Limb (tissue), 2 donors: Measurements from ENCODE around the gene PES1.
A peak's percentile ranks its signal among the peaks of the same experiment; 100 is the strongest.
"Not testable (repeated sequence)": the region's sequence is repeated elsewhere in the genome, so short reads cannot be mapped to it uniquely, and the experiment has no call there.

Experiments
- DNase-seq, 2 donors: peaks; one replicate each; pipeline ENCODE4 v3.0.0-alpha.2; 2016; ENCODE audit errors: extremely low spot score in 2 of 2

Gene PES1

DNA sequence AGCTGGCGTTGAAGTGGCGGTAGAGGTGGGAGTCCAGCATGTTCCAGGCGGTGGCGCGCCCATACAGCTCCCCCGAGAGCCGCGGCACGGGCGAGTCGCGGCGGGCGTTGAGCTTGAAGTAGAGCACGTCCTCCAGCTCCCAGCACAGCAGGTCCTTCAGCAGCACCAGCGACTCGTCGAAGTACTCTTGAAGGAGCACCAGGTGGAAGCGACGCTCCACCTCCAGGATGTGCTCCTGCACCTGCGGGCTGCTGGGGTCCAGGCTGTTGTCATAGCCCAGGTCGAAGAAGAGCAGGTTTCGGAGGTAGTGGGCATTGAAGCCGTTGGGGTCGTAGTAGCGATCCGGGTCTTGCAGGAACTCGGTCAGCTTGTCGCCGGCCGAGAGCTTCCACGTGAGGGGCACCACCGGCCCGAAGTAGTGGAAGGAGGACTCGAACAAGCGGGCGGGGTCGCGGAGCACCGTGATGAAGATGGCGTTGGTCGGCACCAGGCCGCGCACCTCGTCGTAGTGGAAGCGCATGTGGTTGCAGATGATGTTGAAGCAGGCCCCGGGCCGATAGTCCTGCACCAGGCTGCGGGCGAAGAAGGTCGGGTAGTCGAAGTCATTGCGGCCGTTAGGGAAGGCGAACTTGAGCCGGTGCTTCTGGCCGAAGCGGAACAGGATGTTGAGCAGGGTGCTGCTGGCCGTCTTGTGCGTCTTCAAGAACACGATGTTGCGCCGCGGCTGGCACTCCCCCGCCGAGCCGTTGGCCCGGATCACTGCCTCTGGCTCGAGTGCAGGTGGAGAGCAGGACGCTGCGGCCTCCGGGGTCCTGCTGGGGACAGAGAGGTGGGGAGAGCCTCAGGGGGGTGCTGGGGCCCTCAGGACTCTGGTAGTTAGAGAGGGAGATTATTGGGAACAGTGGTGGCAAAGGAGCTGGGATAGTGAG is 36.2 kb downstream of the PES1 start:
- no peak for DNase-seq

DNA sequence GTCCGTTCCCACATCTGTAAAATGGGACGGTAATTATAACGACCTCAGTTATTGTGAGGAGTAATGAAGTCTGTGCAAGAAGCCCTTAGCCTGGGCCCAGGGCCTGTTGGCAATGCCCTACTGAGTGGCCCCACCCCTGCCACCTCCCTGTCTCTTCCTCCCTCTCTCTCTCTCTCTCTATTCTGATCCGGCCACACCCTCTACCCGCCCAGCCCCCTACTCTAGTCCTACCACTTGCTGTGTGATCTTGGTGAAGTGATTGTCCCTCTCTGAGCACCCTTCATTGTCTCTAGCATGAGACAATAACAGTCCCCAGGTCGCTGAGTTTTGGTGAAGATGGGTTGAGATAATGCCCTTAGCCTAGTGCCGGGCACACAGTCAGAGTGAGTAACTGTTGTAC is 37.7 kb downstream of the PES1 start:
- no peak for DNase-seq

DNA sequence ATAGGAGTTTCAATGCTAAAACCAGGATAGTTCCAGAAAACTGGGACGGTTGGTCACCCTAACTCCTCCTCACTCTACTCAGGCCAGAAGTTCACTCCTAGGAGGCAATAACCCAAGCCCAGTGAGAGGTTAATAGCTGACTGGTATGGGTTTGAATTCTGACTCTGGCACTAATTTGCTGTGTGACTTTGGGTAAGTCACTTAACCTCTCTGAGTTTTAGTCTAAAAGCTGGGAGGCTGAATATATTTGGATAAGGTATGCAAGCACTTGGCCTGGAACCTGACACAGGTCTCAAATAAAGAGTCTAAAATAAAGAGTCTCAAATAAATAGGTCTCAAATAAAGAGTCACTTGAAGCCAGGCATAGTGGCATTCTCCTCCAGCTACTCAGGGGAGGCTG is 39.0 kb downstream of the PES1 start:
- DNase-seq, result no peak

DNA sequence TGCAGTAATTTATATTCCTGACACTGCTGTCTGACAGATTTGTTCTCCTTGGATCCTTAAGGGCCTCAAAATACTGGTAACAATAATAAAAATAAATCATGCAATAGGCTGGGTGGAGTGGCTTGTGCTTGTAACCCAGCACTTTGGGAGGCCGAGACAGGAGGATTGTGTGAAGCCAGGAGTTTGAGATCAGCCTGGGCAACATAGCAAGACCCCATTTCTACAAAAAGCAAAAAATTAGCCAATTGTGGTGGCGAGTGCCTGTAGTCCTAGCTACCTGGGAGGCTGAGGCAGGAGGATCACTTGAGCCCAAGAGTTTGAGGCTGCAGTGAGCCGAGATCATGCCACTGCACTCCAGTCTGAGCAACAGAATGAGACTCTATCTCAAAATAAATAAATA is 39.9 kb downstream of the PES1 start:
- DNase-seq, result not testable (repeated sequence)

DNA sequence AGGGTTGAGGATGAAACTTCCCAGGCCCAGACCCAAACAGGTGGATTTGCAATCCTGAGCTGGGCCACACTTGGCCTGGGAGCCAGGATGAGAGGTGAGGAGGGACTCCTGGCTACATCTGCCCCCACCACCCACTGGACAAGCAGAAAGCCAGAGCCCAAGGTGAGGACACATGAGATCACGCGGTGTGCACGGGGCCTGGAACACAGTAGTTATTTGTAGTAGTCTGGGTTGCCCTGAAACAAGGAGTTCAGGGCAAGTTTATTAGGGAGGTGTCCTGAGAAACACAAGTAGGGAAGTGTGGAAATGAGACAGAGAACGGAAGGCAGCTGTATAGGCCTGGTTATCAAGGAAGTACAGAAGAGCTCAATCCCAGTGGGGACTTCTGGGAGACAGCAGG is 44.5 kb downstream of the PES1 start:
- DNase-seq, result no peak

DNA sequence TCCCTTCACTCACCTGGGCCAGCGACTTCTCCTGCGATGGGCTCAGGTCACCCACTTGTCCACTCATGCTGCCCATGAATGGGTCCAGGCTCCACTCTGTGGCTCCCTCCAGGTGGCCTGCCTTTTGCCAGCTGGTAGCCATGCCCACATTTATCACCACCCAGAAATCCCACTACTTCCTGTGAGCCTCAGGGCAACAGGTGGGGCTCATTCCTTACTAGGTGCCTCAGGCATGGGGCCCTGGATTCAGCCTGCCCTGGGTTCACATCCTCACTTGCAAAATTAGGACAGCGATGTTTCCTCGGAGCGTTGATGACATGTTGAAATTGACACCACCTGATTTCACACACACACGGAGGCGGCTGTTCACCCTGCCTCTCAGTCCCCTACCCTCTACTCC is 45.1 kb downstream of the PES1 start, which contains the start of gene SEC14L6:
TSS of gene SEC14L6 (minus strand) at position 126 of the 400 bp plus-strand sequence. CDS start at position 67, 59 bp downstream.
- DNase-seq, result no peak

DNA sequence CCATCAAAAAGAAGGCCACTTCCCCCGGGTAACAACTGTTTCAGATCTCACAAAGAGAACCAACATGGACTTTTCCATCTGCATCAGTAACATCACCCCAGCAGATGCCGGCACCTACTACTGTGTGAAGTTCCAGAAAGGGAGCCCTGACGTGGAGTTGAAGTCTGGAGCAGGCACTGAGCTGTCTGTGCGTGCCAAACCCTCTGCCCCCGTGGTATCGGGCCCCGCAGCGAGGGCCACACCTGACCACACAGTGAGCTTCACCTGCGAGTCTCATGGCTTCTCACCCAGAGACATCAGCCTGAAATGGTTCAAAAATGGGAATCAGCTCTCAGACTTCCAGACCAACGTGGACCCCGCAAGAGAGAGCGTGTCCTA is 48.9 kb downstream of the PES1 start:
- no peak for DNase-seq

DNA sequence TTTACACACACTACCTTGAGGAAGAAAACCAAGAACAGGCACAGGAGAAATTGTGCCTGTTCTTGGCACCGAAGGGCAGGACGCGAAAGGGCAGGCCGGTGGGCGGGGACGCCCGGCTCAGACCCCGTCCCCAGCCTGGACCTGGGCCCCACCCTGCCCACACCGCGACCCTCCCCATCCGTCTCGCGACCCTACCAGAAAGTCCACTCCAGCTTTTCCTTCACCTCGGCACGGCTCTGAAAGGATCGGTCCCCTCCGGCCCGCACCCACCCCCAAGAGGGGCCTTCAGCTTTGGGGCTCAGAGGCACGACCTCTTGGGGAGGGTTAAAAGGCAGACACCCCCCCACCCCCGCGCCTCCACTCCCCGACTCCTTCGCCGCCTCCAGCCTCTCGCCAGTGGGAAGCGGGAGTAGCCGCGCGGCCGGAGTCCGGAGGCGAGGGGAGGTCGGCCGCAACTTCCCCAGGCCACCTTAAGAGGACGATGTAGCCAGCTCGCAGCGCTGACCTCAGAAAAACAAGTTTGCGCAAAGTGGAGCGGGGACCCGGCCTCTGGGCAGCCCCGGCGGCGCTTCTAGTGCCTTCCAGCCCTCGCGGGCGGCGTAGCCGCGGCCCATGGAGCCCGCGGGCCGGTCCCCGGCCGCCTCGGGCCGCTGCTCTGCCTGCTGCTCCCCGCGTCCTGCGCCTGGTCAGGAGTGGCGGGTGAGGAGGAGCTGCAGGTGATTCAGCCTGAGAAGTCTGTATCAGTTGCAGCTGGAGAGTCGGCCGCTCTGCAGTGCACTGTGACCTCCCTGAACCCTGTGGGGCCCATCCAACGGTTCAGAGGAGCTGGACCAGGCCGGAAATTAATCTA is 49.5 kb downstream of the PES1 start:
- DNase-seq, result peak in 1 of 2 donors; percentile 51

DNA sequence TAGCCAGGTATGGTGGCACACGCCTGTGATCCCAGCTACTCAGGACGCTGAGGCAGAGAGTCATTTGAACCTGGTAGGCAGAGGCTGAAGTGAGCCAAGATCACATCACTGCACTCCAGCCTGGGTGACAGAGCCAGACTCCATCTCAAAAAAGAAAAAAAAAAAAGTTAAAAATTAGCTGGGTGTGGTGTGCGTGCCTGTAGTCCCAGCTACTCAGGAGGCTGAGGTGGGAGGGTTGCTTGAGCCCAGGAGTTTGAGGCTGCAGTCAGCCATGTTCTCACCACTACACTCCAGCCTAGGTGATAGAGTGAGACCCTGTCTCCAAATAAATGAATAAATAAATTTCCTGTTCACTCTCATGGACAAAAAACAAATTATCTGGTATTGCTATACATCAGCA is 50.2 kb downstream of the PES1 start:
- not testable (repeated sequence) for DNase-seq

DNA sequence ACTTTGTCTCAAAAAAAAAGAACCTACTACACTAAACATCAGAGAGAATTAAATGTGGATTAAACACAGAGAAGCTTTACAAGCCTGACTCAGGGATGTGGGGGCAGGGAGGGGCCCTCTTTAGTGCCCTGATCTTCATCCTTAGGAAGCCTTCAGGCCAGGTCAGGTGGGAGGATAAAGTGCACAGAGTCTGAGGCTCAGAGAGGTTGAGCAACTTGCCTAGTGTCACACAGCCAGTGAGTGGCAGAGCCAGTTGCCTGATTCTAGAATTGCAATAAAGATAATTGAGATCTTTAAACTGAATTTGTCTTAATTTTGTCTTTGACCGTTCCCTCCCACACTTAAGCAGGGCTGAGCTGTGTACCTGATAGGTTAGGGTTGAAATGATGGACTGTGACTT is 52.3 kb downstream of the PES1 start:
- DNase-seq, result no peak

DNA sequence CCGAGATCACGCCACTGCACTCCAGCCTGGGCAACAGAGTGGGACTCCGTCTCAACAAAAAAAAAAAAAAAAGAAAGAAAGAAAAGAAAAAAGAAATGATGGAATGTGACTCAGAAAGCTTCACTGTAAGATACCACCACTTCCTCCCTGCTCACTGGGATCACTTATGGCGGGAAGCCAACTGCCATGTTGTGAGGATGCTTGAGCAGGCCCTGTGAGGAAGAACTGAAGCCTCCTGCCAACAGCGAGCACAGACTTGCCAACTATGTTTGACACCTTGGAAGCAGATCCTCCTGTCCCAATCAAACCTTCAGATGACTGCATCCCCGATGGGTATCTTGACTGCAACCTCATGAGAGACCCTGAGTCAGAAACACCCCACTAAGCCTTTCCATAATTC is 53.4 kb downstream of the PES1 start:
- DNase-seq, result no peak

DNA sequence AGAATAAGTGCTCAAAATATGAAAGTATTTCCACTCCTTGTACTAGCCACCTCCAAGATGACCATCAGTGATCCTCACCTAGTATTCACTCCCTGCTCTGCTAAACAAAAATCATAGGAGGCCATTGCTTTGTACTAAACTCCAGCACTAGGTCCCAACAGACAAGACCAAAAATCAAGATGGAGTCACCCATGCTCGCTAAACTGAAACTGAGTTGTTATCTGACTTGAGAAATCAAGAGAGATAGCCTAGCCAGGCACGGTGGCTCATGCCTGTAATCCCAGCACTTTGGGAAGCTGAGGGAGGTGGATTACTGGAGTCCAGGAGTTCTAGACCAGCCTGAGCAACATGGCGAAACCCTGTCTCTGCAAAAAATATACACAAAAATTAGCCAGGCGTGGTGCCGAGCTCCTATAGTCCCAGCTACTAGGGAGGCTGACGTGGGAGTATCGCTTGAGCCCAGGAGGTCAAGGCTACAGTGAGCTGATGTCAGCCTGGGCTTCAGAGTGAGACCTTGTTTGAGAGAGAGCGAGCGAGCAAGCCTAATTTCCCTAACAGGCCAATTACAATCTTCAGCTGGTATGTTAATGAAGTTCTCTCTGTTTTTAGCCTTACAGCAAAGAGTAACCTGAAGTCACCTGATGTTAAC is 54.5 kb downstream of the PES1 start:
- no peak for DNase-seq

DNA sequence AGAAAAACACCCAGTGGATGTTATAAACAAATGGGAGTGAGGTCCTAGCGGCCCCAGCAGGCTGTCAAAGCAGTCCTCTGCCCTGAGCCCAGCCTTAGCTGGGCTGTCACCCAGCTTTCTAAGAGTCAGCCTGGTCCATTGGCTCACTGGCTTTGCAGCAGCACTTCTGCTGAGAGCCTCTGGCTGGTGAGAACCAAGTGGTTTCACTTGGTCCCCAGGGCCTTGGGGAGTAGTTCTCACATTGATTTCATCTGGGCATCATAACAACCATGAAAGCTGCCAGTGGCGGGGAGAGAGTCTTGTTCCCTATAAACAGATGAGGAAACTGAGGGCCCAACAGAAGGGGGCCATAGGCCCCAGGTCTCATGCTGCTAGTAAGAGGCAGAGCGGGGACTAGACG is 56.5 kb downstream of the PES1 start:
- DNase-seq, result no peak

DNA sequence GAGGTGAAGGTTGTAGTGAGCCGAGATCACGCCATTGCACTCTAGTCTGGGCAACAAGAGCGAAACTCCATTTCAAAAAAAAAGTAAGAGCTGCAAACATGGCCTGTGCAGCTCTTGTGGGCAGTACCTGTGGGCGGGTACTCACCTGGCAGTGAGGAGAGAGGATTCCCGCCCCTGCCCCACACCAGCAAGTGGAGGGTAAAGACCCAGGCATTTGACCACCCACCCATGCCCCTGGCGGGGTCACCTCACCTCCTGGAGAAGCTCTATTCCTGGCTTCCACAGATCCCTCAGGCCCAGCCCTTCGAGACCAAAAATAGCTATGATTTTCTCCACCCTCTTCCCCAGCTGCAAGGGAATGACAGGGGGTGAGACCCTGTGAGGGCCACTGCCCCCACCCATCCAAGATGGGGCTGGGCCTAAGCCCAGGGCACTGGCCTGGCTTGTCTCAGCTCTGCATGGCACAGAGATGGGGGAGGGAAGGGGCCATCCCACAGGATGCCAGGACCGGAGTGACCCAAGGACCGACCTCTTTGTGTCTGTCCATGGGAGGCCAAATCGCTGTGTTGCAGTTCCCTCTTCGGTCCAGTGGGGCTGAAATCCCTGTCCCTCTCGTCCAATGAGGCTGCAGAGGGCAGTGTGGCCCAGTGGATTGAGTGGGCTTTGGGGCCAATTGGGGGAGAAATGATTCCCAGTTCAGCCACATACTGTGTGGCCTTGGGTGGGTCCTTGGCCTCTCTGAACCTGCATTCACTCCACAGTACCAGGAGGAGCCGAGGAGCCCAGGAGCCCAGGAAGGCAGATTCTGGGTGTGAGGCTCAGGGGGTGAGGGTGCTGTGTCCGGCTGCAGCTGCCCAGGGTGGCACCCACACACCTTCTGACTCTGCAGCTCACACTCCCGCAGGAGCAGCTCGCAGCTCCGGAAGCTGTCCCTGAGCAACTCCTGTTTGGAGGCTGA is 59.8 kb downstream of the PES1 start:
- no peak for DNase-seq

DNA sequence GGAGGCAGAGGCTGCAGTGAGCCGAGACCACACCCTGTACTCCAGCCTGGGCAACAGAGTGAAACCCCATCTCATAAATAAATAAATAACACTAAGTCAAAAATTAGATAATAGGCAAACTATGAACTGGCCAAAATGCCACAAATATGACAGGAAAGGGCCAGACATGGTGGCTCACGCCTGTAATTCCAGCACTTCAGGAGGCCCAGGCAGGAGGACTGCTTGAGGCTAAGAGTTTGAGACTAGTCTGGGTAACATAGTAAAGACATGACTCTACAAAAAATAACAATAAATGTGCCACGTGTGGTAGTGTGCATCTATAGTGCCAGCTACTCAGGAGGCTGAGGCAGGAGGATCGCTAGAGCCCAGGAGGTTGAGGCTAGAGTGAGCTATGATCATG is 65.1 kb downstream of the PES1 start:
- DNase-seq, result no peak
